HAP-1 (cell line): ENCODE data around the gene SAAL1.
"Not testable (repeated sequence)": the region's sequence is repeated elsewhere in the genome, so short reads cannot be mapped to it uniquely, and the experiment has no call there.

Source experiments
- DNase-seq, 2 experiments: peaks; one replicate each; pipeline ENCODE4 v3.0.0-alpha.2; 2016 to 2020; ENCODE audit warnings: low spot score in 2 of 2
- H3K27me3 ChIP-seq: fragments of 250-450 bp; sonication (Bioruptor Pico); 2 replicates; pipeline ENCODE4 v1.5.1; 2020; ENCODE audit warnings: low read depth, mild to moderate bottlenecking, moderate library complexity
- H3K36me3 ChIP-seq: fragments of 250-450 bp; sonication (Bioruptor Pico); replicated peaks from 2 replicates; pipeline ENCODE4 v1.5.1; 2020; ENCODE audit warnings: mild to moderate bottlenecking
- H3K4me1 ChIP-seq: fragments of 250-450 bp; sonication (Bioruptor Pico); 2 replicates; pipeline ENCODE4 v1.5.1; 2020; ENCODE audit warnings: mild to moderate bottlenecking
- H3K4me3 ChIP-seq: fragments of 250-450 bp; sonication (Bioruptor Pico); 2 replicates; pipeline ENCODE4 v1.5.1; 2020; ENCODE audit warnings: mild to moderate bottlenecking, moderate library complexity
- H3K9me3 ChIP-seq: fragments of 250-450 bp; sonication (Bioruptor Pico); 2 replicates; pipeline ENCODE4 v1.5.1; 2020; ENCODE audit warnings: mild to moderate bottlenecking, moderate library complexity
- in situ Hi-C: fragments of 300-500 bp; cut with MboI; formaldehyde crosslinking; loops from 3 replicates; pipeline ENCODE4 v1.14.3; 2020; ENCODE audit warnings: low sequenced_read_pairs, inconsistent platforms, mixed read lengths

Gene SAAL1, protein sequence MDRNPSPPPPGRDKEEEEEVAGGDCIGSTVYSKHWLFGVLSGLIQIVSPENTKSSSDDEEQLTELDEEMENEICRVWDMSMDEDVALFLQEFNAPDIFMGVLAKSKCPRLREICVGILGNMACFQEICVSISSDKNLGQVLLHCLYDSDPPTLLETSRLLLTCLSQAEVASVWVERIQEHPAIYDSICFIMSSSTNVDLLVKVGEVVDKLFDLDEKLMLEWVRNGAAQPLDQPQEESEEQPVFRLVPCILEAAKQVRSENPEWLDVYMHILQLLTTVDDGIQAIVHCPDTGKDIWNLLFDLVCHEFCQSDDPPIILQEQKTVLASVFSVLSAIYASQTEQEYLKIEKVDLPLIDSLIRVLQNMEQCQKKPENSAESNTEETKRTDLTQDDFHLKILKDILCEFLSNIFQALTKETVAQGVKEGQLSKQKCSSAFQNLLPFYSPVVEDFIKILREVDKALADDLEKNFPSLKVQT

GRCh38 chr11:18105802-18106574 lies at the start of gene SAAL1:
Gene SAAL1 (minus strand): TSS chr11:18106082. CDS start chr11:18106041, 41 bp downstream.
- Histone ChIP-seq H3K27me3 (0 out of 2 replicates have a peak, but pooled peaks cover 2% of the 10 kb centered on the region), H3K9me3 (no peaks in the 10 kb centered on the region), H3K36me3 (peaks cover 5% of the 10 kb centered on the region), H3K4me3 (peak within 1 kb of the TSS; percentile 86), H3K4me1 (peaks cover 8% of the 10 kb centered on the region)
- peak; percentile 81 to 95 for DNase-seq
- in situ Hi-C loops, result no loop called here

DNA sequence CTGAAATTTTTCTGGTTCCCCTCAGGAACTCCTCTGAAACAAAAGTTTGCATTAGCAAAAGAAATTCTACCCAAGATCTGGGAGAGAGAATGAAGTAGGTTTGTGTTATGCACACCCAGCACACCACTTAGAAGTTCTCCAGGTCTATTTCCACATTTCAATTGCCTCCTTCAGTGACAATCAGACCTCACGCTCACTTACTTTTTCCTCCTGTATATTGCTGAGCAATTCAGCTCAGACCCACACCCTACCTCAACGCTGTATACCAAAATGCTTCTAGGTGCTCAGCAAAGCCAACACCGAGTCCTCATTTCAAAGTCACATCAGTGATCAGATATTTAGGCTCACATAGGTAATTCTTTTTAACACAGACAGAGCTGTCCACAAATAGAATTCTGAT lies 45.7 kb upstream of the SAAL1 start:
- in situ Hi-C loops, result no loop called here
- H3K9me3 ChIP-seq, result no peaks in the 10 kb centered on the region
- peaks cover 9% of the 10 kb centered on the region; the same call in 1 of the 2 replicates for H3K27me3 ChIP-seq
- H3K36me3 ChIP-seq, result no peaks in the 10 kb centered on the region
- no peak overlapping the region for H3K4me3 ChIP-seq
- DNase-seq, result no peak
- no peaks in the 10 kb centered on the region for H3K4me1 ChIP-seq

DNA sequence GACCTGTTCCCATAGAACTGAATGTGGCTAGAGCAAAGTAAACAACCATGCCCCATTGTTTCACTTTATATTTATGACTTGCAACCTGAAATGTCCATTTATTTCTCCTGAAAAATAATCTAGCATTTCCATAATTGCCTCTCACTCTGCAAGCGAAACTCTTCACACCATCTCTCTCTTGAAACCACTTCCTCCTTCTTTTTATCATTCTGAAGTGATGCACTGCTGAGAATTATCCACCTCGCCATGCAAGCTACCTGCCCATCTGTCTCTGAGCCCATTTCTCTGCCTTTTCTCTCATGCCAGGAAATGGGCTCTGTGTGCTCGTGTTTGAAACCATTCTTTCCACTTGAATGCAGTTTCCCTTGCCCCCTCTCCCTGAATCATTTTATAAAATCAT lies 40.0 kb upstream of the SAAL1 start:
- Histone ChIP-seq H3K27me3 (peaks cover 10% of the 10 kb centered on the region; the same call in 1 of the 2 replicates), H3K9me3 (no peaks in the 10 kb centered on the region), H3K4me3 (no peak overlapping the region), H3K4me1 (no peaks in the 10 kb centered on the region), H3K36me3 (no peaks in the 10 kb centered on the region)
- DNase-seq, result no peak
- in situ Hi-C loops, result no loop called here

DNA sequence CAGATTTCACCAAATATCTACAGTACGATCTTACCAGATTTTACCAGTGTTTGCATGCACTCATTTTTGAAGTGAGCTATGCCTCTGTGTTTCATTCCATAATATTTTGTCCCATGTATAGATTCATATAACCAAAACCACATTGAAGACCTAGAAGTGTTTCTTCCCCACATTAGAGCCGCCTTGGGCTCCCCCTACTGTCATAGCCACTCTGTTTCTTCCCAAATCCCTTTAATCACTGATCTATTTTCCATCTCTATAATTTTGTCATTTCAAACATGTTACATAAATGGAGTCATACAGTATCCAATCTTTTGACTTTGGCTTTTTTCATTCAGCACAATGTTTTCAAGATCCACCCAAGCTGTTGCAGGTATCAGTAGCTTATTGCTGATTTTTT lies 39.1 kb upstream of the SAAL1 start:
- no peaks in the 10 kb centered on the region for H3K4me1 ChIP-seq

DNA sequence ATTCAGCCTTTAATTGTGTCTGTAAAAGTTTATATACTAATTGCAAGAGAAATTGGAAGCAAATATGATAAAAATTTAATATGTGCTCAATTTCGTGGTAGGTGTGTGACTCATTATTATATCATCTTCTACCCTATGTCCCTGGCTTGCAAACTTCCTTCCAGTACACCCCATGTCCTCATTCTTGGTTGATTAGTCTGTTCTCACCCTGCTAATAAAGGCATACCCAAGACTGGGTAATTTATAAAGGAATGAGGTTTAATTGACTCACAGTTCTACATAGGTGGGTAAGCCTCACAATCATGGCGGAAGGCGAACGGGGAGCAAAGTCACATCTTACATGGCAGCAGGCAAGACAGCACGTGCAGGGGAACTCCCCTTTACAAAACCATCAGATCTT lies 38.4 kb upstream of the SAAL1 start:
- H3K4me3 ChIP-seq, result no peak overlapping the region
- no peaks in the 10 kb centered on the region for H3K4me1 ChIP-seq
- peaks cover 7% of the 10 kb centered on the region for H3K27me3 ChIP-seq
- H3K9me3 ChIP-seq, result no peaks in the 10 kb centered on the region
- no peaks in the 10 kb centered on the region for H3K36me3 ChIP-seq
- no peak for DNase-seq
- in situ Hi-C loops, result no loop called here

More for the DNA sequence above, 39.1 kb upstream of the SAAL1 start:
- no peaks in the 10 kb centered on the region for H3K9me3 ChIP-seq
- no peak overlapping the region for H3K4me3 ChIP-seq
- peak; percentile 7 to 37 for DNase-seq
- no peaks in the 10 kb centered on the region for H3K36me3 ChIP-seq
- in situ Hi-C loops, result no loop called here
- peaks cover 7% of the 10 kb centered on the region; the same call in 1 of the 2 replicates for H3K27me3 ChIP-seq

DNA sequence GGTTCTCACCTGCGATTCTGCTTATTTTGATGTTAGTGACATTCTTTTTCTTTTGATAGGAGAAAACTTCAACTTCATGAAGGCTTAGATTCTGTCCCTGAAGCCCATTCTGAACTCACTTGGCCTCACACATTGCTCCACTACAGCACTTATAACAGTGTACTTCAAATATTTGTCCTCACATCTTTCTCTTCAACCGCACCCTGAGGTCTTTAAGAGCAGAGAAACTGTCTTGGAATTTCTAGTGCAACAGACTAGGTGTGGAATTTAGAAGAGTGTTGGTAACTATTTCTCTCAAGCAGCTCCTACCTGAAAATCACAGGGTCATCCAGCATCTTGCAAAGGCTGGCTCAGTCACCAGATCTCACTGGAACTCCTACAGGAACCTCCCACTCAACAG lies 34.3 kb upstream of the SAAL1 start:
- in situ Hi-C loops, result no loop called here
- Histone ChIP-seq H3K4me1 (no peaks in the 10 kb centered on the region), H3K9me3 (no peaks in the 10 kb centered on the region), H3K36me3 (no peaks in the 10 kb centered on the region), H3K4me3 (no peak overlapping the region), H3K27me3 (peaks cover 8% of the 10 kb centered on the region)
- no peak for DNase-seq

DNA sequence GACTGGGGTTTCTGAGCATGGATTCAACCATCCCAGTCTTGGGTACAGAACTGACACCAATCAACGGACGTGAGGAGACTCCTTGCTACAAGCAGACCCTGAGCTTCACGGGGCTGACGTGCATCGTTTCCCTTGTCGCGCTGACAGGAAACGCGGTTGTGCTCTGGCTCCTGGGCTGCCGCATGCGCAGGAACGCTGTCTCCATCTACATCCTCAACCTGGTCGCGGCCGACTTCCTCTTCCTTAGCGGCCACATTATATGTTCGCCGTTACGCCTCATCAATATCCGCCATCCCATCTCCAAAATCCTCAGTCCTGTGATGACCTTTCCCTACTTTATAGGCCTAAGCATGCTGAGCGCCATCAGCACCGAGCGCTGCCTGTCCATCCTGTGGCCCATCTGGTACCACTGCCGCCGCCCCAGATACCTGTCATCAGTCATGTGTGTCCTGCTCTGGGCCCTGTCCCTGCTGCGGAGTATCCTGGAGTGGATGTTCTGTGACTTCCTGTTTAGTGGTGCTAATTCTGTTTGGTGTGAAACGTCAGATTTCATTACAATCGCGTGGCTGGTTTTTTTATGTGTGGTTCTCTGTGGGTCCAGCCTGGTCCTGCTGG lies 31.4 kb upstream of the SAAL1 start:
- in situ Hi-C loops, result no loop called here
- no peak overlapping the region for H3K4me3 ChIP-seq
- no peaks in the 10 kb centered on the region for H3K4me1 ChIP-seq
- no peak for DNase-seq
- no peaks in the 10 kb centered on the region for H3K36me3 ChIP-seq
- no peaks in the 10 kb centered on the region for H3K9me3 ChIP-seq
- H3K27me3 ChIP-seq, result peaks cover 7% of the 10 kb centered on the region; the same call in 1 of the 2 replicates

DNA sequence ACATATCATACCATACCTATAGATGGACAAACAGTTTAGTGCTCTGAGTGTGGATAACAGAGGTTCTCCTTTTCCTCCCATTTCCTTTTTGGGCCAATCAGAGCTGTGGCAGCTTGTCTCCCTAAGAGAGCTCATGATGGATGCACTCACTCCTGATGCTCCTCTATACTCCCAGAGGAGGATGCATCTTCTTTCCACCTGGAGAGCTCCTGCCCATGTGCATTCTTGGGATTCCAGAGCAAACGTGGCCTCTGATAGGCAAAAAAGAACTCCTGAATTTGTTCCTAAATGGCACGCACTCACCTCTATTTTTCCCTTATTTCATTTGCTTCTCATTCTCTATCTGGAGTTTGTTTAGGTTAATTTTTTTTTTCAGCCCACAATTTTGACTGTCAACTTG lies 29.4 kb upstream of the SAAL1 start:
- in situ Hi-C loops, result no loop called here
- H3K4me3 ChIP-seq, result no peak overlapping the region
- H3K36me3 ChIP-seq, result no peaks in the 10 kb centered on the region

DNA sequence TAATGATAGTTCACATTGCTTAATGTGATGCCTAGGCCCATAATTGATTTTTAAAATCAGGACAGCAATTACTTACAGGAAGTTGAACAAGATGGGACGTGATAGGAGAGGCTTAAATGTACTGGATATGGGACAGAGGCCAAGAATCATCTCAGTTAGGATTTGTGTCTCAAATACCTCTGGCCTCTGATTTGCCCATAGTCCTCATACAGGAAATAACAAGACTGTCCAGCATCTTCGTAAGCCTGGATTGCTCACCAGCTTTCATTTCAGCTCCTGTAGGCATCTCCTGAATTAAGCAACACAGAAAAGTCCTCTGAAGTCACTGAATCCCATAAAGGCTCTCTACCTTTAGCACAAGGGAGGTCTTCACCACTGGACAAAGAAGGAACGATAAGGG lies 26.5 kb upstream of the SAAL1 start, which contains the start of gene MRGPRX3:
MRGPRX3 (plus strand) TSS at position 231 of the 400 bp plus-strand sequence. CDS start 4,632 bp downstream, outside the sequence.
- no peaks in the 10 kb centered on the region for H3K9me3 ChIP-seq
- no peak within 1 kb of the TSS for H3K4me3 ChIP-seq
- peaks cover 8% of the 10 kb centered on the region for H3K27me3 ChIP-seq
- in situ Hi-C loops, result no loop called here
- DNase-seq, result no peak
- H3K36me3 ChIP-seq, result no peaks in the 10 kb centered on the region
- no peaks in the 10 kb centered on the region for H3K4me1 ChIP-seq

More for the DNA sequence above, 29.4 kb upstream of the SAAL1 start:
- H3K4me1 ChIP-seq, result no peaks in the 10 kb centered on the region
- no peaks in the 10 kb centered on the region for H3K9me3 ChIP-seq
- peaks cover 11% of the 10 kb centered on the region for H3K27me3 ChIP-seq
- no peak for DNase-seq

DNA sequence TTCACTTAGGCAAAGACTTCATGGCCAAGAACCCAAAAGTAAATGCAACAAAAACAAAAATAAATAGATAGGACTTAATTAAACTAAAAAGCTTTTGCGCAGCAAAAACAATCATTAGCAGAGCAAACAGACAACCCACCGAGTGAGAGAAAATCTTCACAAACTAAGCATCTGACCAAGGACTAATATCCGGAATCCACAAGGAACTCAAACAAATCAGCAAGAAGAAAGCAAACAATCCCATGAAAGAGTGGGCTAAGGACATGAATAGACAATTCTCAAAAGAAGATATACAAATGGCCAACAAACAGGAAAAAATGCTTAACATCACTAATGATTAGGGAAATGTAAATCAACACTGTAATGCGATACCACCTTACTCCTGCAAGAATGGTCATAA lies 25.2 kb upstream of the SAAL1 start:
- H3K4me1 ChIP-seq, H3K9me3 ChIP-seq, H3K36me3 ChIP-seq, DNase-seq, in situ Hi-C loops, H3K27me3 ChIP-seq, H3K4me3 ChIP-seq: not testable (repeated sequence)

DNA sequence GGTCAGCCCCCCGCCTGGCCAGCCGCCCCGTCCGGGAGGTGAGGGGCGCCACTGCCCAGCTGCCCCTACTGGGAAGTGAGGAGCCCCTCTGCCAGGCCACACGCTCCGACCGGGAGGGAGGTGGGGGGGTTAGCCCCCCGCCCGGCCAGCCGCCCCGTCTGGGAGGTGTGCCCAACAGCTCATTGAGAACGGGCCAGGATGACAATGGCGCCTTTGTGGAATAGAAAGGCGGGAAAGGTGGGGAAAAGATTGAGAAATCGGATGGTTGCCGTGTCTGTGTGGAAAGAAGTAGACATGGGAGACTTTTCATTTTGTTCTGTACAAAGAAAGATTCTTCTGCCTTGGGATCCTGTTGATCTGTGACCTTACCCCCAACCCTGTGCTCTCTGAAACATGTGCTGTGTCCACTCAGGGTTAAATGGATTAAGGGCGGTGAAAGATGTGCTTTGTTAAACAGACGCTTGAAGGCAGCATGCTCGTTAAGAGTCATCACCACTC lies 15.5 kb upstream of the SAAL1 start:
- H3K36me3 ChIP-seq, H3K4me3 ChIP-seq, DNase-seq, in situ Hi-C loops, H3K27me3 ChIP-seq, H3K4me1 ChIP-seq, H3K9me3 ChIP-seq: not testable (repeated sequence)

GRCh38 chr11:18115360-18116127 lies 9.7 kb upstream of the SAAL1 start:
- H3K4me1 ChIP-seq, result no peaks in the 10 kb centered on the region
- no peaks in the 10 kb centered on the region for H3K36me3 ChIP-seq
- peaks cover 28% of the 10 kb centered on the region for H3K27me3 ChIP-seq
- peak; percentile 67 to 78 for DNase-seq
- no peaks in the 10 kb centered on the region for H3K9me3 ChIP-seq
- no peak overlapping the region for H3K4me3 ChIP-seq
- in situ Hi-C loops, result no loop called here

- Histone ChIP-seq H3K4me3 (no peak overlapping the region), H3K4me1 (no peaks in the 10 kb centered on the region), H3K36me3 (no peaks in the 10 kb centered on the region), H3K9me3 (no peaks in the 10 kb centered on the region), H3K27me3 (peaks cover 25% of the 10 kb centered on the region)
- in situ Hi-C loops, result no loop called here
- no peak for DNase-seq
Measured at GRCh38 chr11:18111005-18111404, 5.1 kb upstream of the SAAL1 start.
